ENCODE results near the gene ABCD3.

Gene ABCD3

DNA sequence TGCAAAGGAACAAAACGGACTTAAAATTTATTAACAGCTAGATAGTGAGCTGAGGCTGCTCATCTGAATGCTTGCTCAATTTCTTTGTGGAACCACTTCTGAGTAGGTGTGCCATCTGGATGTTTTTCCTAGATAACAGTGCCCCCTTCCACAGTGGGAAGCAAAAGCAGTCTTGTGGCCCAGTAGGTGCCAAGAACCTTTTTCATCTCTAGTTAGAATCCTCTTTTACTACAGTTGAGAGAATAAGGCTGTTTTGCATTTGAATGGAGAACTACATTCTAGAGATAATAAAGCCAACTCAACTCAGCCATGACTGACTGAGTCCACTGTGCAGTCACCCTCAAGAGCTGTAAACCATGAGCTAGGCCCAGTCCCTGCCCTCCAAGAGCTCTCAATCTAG lies 110.1 kb downstream of the ABCD3 start:
- no peak for DNase-seq

DNA sequence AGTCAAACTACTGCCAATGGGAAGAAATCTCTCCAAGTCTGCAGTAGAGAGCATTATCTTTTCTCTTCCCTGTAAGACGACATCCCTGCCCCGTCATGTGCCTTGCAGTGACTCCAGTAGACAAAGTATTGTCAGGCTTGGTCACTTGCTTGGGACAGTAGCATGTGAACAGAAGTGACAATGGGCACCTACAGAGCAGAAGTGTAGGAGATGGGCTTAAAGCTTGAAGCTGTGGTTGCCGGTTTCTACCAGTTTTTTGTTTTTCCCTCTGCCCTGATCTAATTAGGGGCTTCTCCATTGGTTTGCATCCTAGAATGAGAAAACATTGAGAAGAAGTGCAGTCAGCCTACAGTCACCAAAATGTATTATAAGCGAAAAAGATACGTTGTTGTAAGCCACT lies 110.6 kb downstream of the ABCD3 start:
- DNase-seq: no peak

DNA sequence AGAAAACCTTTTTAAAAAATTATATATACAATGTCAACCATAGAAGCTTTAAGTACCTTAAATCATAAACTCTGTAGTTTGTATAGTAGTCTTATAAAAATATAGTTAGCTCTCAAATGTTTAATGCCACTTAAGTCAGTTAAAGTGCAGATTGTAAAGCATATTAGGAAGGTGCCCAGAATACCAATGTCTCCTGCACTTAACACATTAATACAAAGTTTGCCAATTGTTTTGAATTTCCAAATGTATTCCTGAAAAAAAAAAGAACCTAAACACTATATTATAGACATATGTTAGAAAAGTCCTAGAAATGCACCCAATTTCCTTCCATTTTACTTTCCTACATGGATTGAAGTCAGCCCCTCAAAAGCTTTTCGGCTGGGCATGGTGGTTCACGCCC lies 111.2 kb downstream of the ABCD3 start:
- DNase-seq: no peak

DNA sequence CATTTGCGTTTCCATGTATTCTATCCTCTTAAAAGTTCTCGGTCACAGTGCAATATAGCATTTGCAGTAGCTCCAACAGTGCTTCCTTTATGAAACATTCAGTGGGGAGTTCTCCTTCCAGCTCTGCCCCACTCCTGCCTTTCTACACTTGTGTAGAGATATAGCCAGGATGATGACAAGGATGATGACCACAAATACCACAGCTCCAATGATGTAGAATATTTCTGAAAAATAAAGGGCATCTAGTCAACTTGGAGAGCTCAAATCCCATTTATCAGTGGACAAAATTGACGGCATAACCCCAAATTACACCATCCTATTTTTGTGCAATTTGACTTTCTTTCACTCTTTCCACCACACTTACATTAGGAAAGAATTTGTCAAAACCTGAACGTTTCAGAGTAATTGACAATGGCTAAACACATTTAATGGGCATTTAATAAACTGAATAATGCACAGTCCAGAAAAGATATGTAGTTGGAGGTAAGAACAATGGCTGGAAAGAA lies 112.2 kb downstream of the ABCD3 start:
- DNase-seq: no peak

DNA sequence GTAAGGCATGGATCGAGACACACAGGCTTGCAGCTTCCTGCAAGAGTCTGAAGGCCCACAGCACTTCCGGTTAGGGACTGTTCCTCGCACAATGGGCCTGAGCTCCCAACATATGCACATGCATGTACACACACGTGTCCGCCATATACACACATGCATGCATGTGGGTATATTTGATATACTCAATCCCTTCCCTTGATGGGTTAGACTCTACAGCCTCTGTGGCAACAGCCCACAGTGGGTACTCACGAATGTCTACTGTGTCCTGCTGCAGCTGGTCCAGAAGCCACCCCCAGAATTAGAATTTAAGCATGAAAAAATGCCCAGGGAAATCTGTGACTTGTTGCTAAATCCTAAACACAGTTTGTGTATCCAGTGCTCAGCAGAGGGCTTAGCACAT lies 113.5 kb downstream of the ABCD3 start:
- DNase-seq: no peak

DNA sequence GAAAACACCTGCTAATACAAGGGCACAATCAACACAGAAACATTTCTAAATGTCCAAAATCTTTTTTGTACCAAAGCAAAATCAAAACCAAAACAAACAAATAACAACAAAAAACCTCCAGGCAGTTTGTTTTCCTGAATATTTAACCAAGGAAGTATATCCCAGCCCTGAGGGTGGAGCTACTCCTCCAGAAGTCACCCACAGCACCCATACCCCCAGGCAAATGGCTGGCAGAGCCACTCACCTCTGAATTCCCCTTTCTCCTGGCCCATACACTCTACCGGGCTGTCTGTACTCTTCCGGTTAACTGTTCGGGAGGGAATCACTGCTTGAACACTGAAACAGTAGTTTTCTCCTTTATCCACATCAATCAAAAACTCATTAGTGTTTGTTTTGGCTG lies 113.9 kb downstream of the ABCD3 start:
- no peak for DNase-seq

DNA sequence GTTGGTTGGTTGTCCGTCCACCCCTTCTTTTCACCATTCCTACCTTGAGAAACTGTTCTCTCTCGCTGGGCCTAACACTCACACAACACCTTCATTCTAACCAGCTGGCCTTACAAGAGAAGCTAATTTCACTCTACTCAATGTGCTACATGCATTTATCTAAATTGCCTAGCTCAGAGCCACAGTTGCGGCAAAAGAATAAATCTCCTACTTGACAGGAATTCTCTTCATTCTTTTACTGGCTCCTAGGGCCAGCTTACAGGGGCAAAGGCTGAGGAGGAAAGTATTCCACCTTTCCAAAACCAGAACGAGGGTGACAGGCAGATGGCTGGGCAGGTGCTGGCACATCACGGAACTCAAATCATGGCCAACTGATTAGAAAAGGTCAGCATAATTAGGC lies 116.9 kb downstream of the ABCD3 start:
- DNase-seq: no peak

DNA sequence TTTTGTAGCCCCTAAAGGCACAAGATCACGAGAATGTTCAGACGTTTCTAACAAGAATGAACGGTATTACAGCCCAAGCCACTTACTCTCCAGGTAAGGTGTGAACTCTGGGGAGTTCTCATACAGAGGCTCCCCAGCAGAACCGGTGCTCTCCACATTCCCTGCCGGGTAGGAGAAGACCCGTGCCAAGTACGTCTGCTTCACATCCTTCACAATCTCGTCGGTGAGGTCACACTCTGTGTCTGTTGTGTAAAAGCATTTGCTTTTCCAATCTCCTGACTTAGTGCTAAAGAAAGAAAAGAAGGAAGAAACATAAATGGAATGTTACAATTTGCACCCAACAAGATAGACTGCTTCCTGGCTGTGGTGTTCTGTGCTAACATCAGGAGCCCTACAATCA lies 117.7 kb downstream of the ABCD3 start:
- no peak for DNase-seq

DNA sequence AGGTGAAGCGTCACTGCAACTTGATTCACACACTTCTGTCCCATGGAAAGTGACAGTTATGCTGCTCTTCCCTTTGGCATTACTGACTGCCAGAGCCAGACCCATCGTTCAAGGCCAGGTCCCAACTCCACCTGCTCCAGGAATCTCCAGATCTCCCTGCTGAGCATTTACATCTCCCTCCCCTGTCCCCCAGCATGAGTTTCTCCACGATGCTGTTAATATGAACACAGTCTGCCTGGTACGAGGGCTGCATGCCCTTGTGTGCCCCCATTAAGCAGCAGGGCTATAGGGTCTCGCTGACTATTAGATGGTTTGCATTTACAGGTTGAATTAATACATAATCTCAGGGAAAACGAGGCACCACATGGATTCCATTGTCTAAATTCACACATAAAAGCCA lies 119.1 kb downstream of the ABCD3 start:
- no peak for DNase-seq

DNA sequence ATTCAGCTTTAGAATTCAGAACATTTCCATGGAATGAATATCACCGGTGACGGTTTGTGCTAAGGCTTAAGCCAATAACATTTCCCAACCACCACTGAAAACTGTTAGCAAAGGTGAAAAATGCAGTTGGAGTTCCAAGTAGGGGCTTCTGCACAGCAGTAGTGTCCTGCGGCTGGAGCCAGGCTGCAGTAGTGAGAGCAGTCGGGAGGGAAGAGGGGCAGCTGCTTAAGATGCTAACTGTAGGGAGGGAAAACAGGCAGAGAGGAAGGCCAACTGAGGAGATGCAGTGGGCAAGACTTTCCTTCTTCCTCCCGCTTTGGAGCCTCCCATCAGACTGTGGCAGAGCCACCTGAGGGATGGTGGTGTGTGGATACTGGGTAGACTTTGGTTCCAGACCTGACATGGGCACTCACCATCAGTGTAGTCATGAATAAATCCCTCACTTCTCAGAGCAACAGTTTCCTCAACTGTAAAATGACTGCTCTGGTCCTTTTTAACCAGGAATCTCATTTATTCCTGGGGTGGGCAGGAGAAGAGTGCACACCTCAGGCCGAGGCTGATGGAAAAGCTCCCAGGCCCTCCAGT lies 120.1 kb downstream of the ABCD3 start:
- DNase-seq: no peak

DNA sequence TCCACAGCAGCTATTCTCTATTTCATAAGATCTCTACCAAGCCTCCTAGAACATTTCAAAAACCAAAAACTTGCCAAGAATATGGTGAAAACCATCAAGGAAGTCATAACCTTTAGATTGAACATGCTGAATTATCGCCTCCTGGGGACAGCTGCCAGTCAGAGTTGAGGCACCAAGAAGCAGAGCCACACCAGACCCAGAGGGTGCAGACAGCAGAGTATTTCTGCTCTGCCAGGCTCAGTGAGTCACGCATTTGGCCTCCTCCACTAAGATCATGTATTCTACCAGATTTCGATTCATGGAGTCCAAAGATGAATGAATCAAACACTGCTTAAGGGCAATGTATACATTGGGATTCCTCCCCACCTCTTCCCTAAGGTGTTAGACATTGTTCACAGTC lies 121.3 kb downstream of the ABCD3 start:
- DNase-seq: no peak

DNA sequence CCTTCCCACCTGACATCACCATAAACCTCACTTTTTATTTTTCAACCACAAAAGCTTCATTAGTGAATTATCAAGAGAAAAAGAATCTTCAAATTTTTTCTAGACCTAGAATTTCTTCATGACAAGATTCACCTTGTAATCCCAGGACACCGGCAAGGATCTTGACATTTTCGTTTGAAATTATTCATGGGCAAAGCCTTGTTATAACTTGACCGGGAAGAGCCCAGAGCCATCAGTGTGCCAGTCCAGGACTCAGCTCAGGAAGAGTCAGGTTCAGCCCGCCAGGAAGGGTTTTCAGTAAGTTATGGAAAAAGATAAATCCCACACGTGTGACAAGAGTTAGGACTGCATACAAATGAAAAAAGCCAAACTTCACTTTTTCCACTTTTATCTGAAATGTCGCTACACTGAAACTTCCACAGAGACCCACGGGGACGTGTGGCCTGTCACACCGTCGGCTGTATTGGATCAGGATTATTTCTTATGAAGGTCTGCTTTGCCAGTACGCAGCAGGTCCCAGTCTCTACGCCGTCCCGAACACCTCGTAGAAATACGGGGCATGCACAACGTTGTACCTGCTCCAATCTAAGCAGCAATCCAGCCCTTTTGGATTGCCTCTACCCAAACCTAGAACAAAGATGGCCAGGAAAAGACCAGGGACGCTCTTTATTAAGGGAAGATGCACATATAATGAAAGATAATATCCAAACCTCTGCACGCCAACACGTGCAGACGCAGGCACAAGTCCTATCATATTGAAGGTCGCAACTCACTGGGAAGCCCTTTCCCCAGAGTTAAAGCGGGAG lies 122.5 kb downstream of the ABCD3 start:
- DNase-seq: no peak

DNA sequence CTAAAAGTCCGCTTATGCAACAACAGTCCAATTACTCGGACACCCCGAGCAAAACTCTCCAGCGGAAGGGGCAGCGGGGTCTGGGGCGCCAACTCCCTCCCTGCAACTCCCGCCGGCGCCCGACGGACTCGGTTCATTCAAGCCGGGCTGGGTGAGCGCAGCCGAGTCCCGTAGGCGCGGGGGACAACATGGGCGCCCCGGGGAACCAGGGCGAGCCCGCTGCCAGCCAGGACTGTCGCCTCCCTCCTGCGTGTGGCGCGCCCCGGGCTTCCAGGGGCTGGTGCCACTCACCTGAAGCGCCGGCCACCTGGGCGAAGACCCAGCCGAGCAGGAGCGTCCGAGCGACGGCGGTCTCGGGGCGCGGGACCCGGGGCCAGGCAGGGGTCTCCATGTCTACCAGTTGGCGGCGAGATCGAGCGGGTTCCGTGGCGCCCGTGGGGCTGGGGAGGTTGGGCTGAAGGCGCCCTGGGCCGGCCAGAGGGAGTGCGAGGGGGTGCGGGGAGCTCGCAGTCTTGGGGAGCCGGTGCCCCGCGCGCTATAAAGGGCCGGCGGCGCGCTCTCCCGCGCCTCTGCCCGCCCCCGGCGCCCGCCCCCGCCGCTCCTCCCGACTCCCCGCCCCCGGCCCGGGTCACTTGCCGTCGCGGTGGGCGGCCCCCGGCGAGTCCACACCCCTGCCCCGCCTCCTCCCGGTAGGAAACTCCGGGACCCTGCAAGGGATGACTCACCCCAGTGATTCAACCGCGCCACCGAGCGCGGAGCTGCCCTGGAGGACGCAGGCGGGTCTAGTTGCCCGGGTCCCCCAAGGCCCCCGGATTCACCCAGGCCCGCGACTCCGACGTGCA lies 123.3 kb downstream of the ABCD3 start, which contains the start of gene F3:
Gene F3 (minus strand): TSS at position 514 of the 842 bp plus-strand sequence. CDS start 123 bp downstream, at position 391.
- DNase-seq: peak; percentile 60

DNA sequence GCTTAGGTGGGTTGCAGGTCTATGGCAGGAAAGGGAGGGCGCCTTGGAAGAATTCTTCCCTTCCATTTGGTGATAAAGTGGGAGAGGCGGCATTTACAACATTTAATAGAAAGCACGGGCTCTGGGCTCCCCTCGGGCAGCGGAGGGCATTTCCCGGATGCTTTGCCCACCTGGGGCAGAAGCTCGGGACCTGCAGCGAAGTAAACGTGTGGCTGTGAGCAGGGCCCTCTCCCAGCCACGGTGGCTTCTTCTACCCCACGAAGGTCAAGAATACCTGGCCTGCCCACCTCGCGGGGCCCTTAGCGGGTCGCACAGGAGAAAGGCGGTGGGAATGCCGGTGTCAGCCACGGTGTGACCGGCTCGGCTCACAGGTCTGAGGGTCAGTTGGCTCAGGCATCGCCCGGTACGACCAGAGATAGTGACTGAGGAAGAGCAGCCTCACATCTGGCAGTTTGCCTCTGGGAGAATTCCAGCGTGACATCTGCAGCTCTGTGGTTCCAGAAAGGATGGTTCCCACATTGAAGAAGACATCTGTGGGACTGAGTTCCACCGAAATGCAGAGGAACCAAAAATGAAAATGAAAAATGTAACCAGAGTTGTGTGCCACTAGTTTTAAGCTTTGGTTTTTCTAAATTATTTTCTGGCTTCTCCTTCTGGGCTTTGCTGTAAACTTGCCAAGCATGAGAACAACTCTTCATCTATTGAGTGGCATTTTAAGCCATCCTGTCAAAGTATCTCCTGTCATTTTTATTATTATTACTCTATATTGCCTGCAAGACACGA lies 124.1 kb downstream of the ABCD3 start:
- no peak for DNase-seq

DNA sequence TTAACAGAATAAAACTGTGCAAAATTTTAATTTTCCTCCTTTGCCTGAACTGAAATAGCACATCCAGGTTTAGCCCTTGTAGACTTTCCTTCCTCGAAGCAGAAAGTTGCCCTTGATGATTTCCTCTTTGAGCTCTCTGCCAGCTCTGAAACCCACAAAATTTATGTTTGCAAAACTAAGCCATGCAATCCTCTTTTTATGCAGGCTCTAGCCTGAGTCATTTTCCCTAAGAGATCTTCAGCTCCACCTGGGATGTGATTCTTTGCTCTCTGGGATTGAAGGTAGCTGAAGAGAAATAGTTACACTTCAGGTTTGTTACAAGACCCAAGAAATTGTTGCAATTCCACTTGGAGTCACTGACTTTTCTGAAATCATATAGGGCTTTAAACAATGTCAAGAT lies 124.8 kb downstream of the ABCD3 start:
- DNase-seq: no peak

DNA sequence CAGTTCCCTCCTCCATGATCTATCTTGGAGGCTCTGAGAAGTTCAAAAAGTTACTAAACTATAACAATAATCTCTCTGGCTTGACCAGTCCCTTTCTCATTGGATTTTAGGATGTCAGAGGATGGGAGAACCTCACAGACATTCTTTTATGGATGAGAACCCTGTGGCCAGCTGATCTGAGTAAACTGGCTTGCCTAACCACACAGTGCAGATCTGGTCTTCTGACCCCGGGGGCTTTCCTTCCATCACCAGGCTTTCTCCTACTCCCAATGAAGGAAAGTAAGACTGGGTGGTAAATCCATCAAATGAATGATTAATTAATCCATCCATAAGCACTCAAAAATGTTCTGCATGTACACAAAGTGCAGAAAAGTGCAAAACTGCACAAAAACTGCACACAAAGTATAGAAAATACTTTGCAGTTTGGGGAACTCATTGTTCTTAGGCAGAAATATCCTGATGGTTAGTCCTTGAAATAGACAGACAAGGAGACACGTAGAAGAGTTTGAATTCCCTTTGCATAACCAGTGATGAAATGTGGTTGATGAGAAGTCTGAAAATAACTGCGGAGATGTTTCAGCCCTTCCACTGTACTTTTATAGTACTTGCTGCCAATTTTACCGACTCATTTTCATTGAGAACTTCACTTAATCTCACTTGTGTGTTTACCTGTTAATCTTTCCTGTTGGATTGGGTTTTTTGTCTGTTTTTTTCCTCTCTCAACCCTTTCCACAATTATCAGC lies 125.9 kb downstream of the ABCD3 start:
- no peak for DNase-seq

DNA sequence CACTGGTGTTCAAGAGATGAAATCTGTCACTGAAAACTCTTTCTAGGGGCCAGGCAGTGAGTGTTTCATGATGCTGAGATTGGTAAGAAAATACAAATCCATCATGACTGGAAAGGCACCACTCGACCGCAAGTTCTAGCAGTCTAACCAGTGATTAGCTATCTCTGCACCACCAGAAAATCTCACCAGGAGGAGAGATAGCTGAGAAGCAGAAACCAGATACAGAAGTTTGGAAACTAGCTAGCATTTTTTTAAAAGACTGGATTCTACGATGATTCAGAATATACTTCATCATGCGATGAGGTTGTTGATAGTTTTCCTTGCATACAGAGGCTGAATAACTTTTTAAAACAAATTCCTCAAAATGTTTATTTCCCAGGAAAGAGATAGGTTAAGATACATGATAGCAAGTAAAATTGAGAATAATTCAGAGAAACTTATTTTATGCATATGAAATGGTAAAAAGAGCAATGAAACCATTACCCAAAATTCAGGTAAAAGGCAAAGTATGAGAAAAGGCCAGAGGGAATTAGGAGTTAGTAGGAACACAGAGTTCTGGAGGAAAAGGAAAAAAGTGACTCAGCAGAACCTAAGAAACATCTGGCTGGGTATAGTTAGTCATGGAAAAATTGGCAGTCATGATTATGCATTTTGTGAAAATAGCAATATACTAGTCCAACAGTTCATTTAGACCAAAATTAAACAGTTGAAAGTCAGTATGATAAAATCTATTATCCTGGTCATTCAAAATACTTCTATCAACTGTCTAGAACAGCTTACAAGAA lies 126.7 kb downstream of the ABCD3 start:
- no peak for DNase-seq

DNA sequence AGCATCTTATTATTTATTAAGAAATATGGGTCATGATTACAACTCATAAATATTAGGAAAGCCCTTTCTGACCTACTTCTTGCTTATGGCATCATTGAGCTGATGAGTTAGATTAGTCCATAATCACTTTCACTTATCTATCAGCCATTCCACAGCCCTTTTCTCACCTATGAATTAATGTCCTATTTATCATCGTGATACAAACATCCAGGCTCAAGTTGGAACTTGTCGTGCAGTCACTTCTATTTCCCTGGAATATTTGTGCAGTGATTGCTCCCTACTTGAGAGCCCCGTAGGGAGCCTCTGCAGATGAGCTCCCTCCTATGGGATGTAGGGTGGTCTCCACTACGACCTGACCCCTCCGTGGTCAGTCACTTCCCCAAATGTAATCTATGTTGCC lies 131.5 kb downstream of the ABCD3 start:
- DNase-seq: no peak

DNA sequence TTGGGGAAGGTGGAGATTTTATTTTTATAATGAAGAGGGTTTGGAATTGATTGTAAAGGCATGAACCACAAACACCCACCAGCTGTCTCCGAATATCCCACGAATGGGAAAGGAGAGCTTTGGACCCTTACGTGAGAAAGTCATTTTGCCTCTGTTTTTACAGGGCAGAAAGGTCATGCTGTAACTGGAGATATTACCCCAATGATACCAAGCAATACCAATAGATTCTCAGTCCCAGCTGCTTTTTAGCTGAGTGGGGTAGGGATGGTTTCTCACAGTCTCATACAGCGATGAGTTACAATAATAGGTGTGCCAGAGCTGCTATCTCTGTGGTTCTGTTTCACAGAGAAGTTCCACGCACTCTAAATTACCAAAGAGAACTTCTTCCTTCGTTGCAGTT lies 132.2 kb downstream of the ABCD3 start:
- no peak for DNase-seq

DNA sequence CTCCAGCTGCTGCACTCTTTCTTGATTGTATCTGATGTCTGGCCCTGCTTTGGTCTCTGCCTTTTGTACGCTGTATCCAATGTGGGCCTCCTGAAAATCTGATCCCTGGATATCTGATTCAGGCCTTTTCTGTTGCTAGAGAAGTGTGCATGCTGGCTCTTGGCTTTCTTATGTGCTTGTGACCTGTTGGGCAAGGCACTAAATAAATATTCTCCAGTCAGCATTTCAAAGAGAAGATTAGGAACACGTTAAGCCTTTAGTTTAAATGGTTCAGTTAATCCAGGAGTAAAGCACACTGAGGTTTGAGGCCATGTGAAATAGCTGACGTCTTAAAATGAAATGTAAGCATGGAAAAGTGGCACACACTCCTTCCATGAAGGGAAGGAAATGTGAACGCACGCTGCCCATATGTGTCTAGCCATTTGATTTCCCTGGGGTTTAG lies 132.6 kb downstream of the ABCD3 start:
- no peak for DNase-seq

DNA sequence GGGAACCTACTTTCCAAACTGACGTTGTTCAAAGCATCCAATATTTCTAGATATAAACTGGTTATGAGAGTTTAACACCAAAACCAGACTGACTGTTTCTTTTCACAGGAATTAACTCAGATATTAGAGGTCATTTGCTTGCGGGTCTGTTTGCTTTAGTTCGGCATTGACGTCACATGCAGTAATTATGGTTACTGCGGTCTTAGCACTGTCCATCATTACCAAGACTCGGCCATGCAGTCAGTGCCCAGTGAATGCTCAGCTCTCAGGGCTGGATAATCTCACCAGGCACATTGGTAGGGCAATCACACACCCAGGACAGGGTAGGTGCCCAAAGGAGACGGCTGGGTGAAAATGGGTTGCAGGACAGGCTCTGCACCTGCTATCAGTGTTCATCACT lies 133.3 kb downstream of the ABCD3 start:
- DNase-seq: no peak

Data from DMS79 (cell line).